Tibial artery (tissue), 4 donors: ENCODE results near the gene CNTN6.

Experiments
- DNase-seq, 2 donors: peaks; one replicate each; pipeline ENCODE4 v3.0.0-alpha.2; 2019
- H3K27ac ChIP-seq, 2 donors: fragments of 200-600 bp; sonication (generic) in 1 of 2; 1 replicate in 1 of 2; 2 replicates in 1 of 2; pipeline ENCODE4 v1.5.1; 2018 to 2019; ENCODE audit warnings: mild to moderate bottlenecking in 1 of 2
- H3K27me3 ChIP-seq, 2 donors: fragments of 200-600 bp; sonication (generic) in 1 of 2; one replicate each; pipeline versions ENCODE4 v1.5.1 to v1.6.0; 2016 to 2019
- H3K36me3 ChIP-seq, 3 donors: fragments of 200-600 bp; sonication (generic) in 2 of 3; one replicate each; pipeline ENCODE4 v1.5.1; 2016 to 2019; ENCODE audit warnings: mild to moderate bottlenecking in 2 of 3
- H3K4me1 ChIP-seq, 4 donors: fragments of 200-600 bp; sonication (generic) in 2 of 4; 1 replicate in 3 of 4; 2 replicates in 1 of 4; pipeline ENCODE4 v1.5.1; 2016 to 2019
- H3K4me3 ChIP-seq, 2 donors: fragments of 200-600 bp; sonication (generic) in 1 of 2; 1 replicate in 1 of 2; 2 replicates in 1 of 2; pipeline ENCODE4 v1.5.1; 2018 to 2019; ENCODE audit warnings: mild to moderate bottlenecking in 2 of 2
- H3K9me3 ChIP-seq, 3 donors: fragments of 200-600 bp; sonication (generic) in 1 of 3; one replicate each; pipeline ENCODE4 v1.5.1; 2016 to 2019
- CTCF ChIP-seq, 2 experiments: fragments of 200-600 bp in 1 of 2; fragments of 450-650 bp in 1 of 2; IDR thresholded peaks; one replicate each; pipeline ENCODE4 v1.5.1; 2017 to 2019; ENCODE audit warnings: antibody characterized with exemption in 2 of 2, mild to moderate bottlenecking in 1 of 2, moderate library complexity in 1 of 2
- intact Hi-C: fragments of 100-400 bp; cut with DNase I; formaldehyde crosslinking; loops from one replicate; pipeline ENCODE4 v1.15.0; 2023; ENCODE audit warnings: low total_unique reads

Gene CNTN6

GRCh38 chr3:1406250-1406649, 313.4 kb downstream of the CNTN6 start:
- DNase-seq = no peak
- TF ChIP-seq CTCF (IDR thresholded peaks at IDR 0.05) = no peak
- Histone ChIP-seq H3K9me3 (no peaks in the 10 kb centered on the region), H3K36me3 (no peaks in the 10 kb centered on the region), H3K4me1 (peaks cover 0 to 9% (median 3%) of the 10 kb centered on the region in 4 donors), H3K27ac (no peak overlapping the region), H3K4me3 (no peak overlapping the region), H3K27me3 (no peaks in the 10 kb centered on the region)
- intact Hi-C loops = no loop called here

GRCh38 chr3:1421577-1421976, 328.8 kb downstream of the CNTN6 start:
- Histone ChIP-seq H3K36me3 (no peaks in the 10 kb centered on the region), H3K4me3 (no peak overlapping the region), H3K4me1 (no peaks in the 10 kb centered on the region), H3K27ac (no peak overlapping the region), H3K9me3 (no peaks in the 10 kb centered on the region), H3K27me3 (no peaks in the 10 kb centered on the region)
- no peak for TF ChIP-seq CTCF (IDR thresholded peaks at IDR 0.05)
- DNase-seq = no peak
- intact Hi-C loops = no loop called here

- no peaks in the 10 kb centered on the region for H3K9me3 ChIP-seq
- TF ChIP-seq CTCF (IDR thresholded peaks at IDR 0.05) = no peak
- H3K27me3 ChIP-seq = no peaks in the 10 kb centered on the region
- H3K4me3 ChIP-seq = no peak overlapping the region
- no peak overlapping the region for H3K27ac ChIP-seq
- H3K36me3 ChIP-seq = no peaks in the 10 kb centered on the region
- DNase-seq = no peak
- H3K4me1 ChIP-seq = no peaks in the 10 kb centered on the region
- intact Hi-C loops = no loop called here
These were observed 330.8 kb downstream of the CNTN6 start for GRCh38 chr3:1423566-1424089.

- no peak overlapping the region for H3K4me3 ChIP-seq
- no peaks in the 10 kb centered on the region for H3K4me1 ChIP-seq
- no peaks in the 10 kb centered on the region for H3K27me3 ChIP-seq
- DNase-seq = no peak
- no peak overlapping the region for H3K27ac ChIP-seq
- no peaks in the 10 kb centered on the region for H3K9me3 ChIP-seq
- intact Hi-C loops = no loop called here
- no peak for TF ChIP-seq CTCF (IDR thresholded peaks at IDR 0.05)
- no peaks in the 10 kb centered on the region for H3K36me3 ChIP-seq
These were observed 346.6 kb downstream of the CNTN6 start for GRCh38 chr3:1439395-1439794.

- Histone ChIP-seq H3K4me1 (no peaks in the 10 kb centered on the region), H3K4me3 (no peak overlapping the region), H3K36me3 (no peaks in the 10 kb centered on the region), H3K9me3 (no peaks in the 10 kb centered on the region), H3K27me3 (no peaks in the 10 kb centered on the region), H3K27ac (no peak overlapping the region)
- DNase-seq = no peak
- no peak for TF ChIP-seq CTCF (IDR thresholded peaks at IDR 0.05)
- intact Hi-C loops = no loop called here
These were observed 349.4 kb downstream of the CNTN6 start for GRCh38 chr3:1442271-1442670.

GRCh38 chr3:1444195-1444594, 351.4 kb downstream of the CNTN6 start:
- H3K27ac ChIP-seq = no peak overlapping the region
- H3K9me3 ChIP-seq = no peaks in the 10 kb centered on the region
- no peaks in the 10 kb centered on the region for H3K36me3 ChIP-seq
- H3K27me3 ChIP-seq = no peaks in the 10 kb centered on the region
- TF ChIP-seq CTCF (IDR thresholded peaks at IDR 0.05) = no peak
- H3K4me1 ChIP-seq = no peaks in the 10 kb centered on the region
- intact Hi-C loops = no loop called here
- H3K4me3 ChIP-seq = no peak overlapping the region
- no peak for DNase-seq
